ENCODE results near the gene HYLS1. TPM values are rescaled to one million over a fixed set of nuclear protein-coding genes. Genes with fewer than 3 reads are reported as not detected.

The HYLS1 gene
- total RNA-seq, 1 experiment from 2014 or later = 18.8 TPM

GRCh38 chr11:125886997-125887372, 483 bp upstream of the HYLS1 start:
- intact Hi-C loops (cut with micrococcal nuclease; ENCODE audit: unreplicated experiment) = loop anchor here (1.0 to 10.0 kb wide), 2 partner anchors 261 to 322 kb away; partner anchors contain the start of gene EI24
- peak overlapping the region; percentile 84 for H3K4me3 ChIP-seq (ENCODE audit: low read depth, low read length, poor library complexity, severe bottlenecking)

GRCh38 chr11:125890447-125891100, 3.1 kb downstream of the HYLS1 start:
- ChIA-PET POLR2A (ENCODE audit: low non-redundant PET) (no interaction called here), CTCF (no interaction called here)
- no TSS peak for BruUV-seq (replicated peaks)
- Histone ChIP-seq H3K27me3 (replicated peaks; ENCODE audit: insufficient read depth, low read depth, low read length, poor library complexity) (no peaks in the 10 kb centered on the region), H3K4me1 (ENCODE audit: insufficient read depth, low read length, poor library complexity, severe bottlenecking) (peaks cover 12% of the 10 kb centered on the region), H3K4me3 (ENCODE audit: low read depth, low read length, poor library complexity, severe bottlenecking) (no peak overlapping the region), H3K36me3 (ENCODE audit: insufficient read depth, low read length, poor library complexity, severe bottlenecking) (peaks cover 38% of the 10 kb centered on the region), H3K9me3 (ENCODE audit: low read depth, low read length, poor library complexity, severe bottlenecking) (no peaks in the 10 kb centered on the region), H3K27ac (ENCODE audit: low read depth, low read length, poor library complexity, severe bottlenecking) (peak overlapping the region; percentile 54)
- TF ChIP-seq CTCF (conservative IDR thresholded peaks at IDR 0.05; ENCODE audit: low read depth, low read length) = no peak
- no peak for TF ChIP-seq EZH2 (IDR thresholded peaks at IDR 0.05; ENCODE audit: borderline replicate concordance, low read depth, low read length, poor library complexity, severe bottlenecking)
- intact Hi-C loops (cut with micrococcal nuclease; ENCODE audit: unreplicated experiment) = no loop called here
- DNase-seq (ENCODE audit: low spot score) = no peak

More at GRCh38 chr11:125886997-125887372, 483 bp upstream of the HYLS1 start:
- POLR2A ChIA-PET (ENCODE audit: low non-redundant PET) = interaction anchor here (0.6 kb wide), 1 partner anchor 455 kb away, joined by 3 read pairs; no protein-coding TSS in a partner anchor
- CTCF ChIA-PET = interaction anchor here (0.6 kb wide), 1 partner anchor 294 kb away, joined by 5 read pairs; the partner anchor contains the start of gene STT3A
- TF ChIP-seq CTCF (conservative IDR thresholded peaks at IDR 0.05; ENCODE audit: low read depth, low read length) = no peak
- TF ChIP-seq EZH2 (IDR thresholded peaks at IDR 0.05; ENCODE audit: borderline replicate concordance, low read depth, low read length, poor library complexity, severe bottlenecking) = no peak
- H3K4me1 ChIP-seq (ENCODE audit: insufficient read depth, low read length, poor library complexity, severe bottlenecking) = peaks cover 12% of the 10 kb centered on the region
- H3K27me3 ChIP-seq (replicated peaks; ENCODE audit: insufficient read depth, low read depth, low read length, poor library complexity) = no peaks in the 10 kb centered on the region
- peaks cover 5% of the 10 kb centered on the region for H3K36me3 ChIP-seq (ENCODE audit: insufficient read depth, low read length, poor library complexity, severe bottlenecking)
- no peaks in the 10 kb centered on the region for H3K9me3 ChIP-seq (ENCODE audit: low read depth, low read length, poor library complexity, severe bottlenecking)
- peak; percentile 12 for DNase-seq (ENCODE audit: low spot score)
- BruUV-seq (replicated peaks) = no TSS peak
- no peak overlapping the region for H3K27ac ChIP-seq (ENCODE audit: low read depth, low read length, poor library complexity, severe bottlenecking)

GRCh38 chr11:125892071-125892470, 4.6 kb downstream of the HYLS1 start:
- ChIA-PET CTCF (no interaction called here), POLR2A (ENCODE audit: low non-redundant PET) (no interaction called here)
- Histone ChIP-seq H3K27me3 (replicated peaks; ENCODE audit: insufficient read depth, low read depth, low read length, poor library complexity) (no peaks in the 10 kb centered on the region), H3K36me3 (ENCODE audit: insufficient read depth, low read length, poor library complexity, severe bottlenecking) (peaks cover 38% of the 10 kb centered on the region), H3K4me1 (ENCODE audit: insufficient read depth, low read length, poor library complexity, severe bottlenecking) (peaks cover 12% of the 10 kb centered on the region), H3K27ac (ENCODE audit: low read depth, low read length, poor library complexity, severe bottlenecking) (no peak overlapping the region), H3K9me3 (ENCODE audit: low read depth, low read length, poor library complexity, severe bottlenecking) (no peaks in the 10 kb centered on the region), H3K4me3 (ENCODE audit: low read depth, low read length, poor library complexity, severe bottlenecking) (no peak overlapping the region)
- TF ChIP-seq EZH2 (IDR thresholded peaks at IDR 0.05; ENCODE audit: borderline replicate concordance, low read depth, low read length, poor library complexity, severe bottlenecking) (no peak), CTCF (conservative IDR thresholded peaks at IDR 0.05; ENCODE audit: low read depth, low read length) (no peak)
- intact Hi-C loops (cut with micrococcal nuclease; ENCODE audit: unreplicated experiment) = no loop called here
- BruUV-seq (replicated peaks) = no TSS peak
- DNase-seq (ENCODE audit: low spot score) = no peak

All from A673 (cell line).